Activated T-cell treated with anti-CD3 and anti-CD28 coated beads for 1 hour (primary cell): ENCODE measurements around the gene CCDC141.

ENCODE experiments used
- DNase-seq: peaks from one replicate; pipeline ENCODE4 v3.0.0-alpha.2; 2020; ENCODE audit warnings: low read depth

The CCDC141 gene

GRCh38 chr2:178865146-178865936 is 184.6 kb downstream of the CCDC141 start:
- no peak for DNase-seq

GRCh38 chr2:178863856-178864620 is 185.9 kb downstream of the CCDC141 start:
- no peak for DNase-seq

GRCh38 chr2:178863130-178863855 is 186.6 kb downstream of the CCDC141 start:
- DNase-seq: no peak

- no peak for DNase-seq
These were observed 189.4 kb downstream of the CCDC141 start for GRCh38 chr2:178860551-178860950.

GRCh38 chr2:178859730-178860129 is 190.2 kb downstream of the CCDC141 start:
- DNase-seq: no peak

GRCh38 chr2:178858896-178859625 is 190.9 kb downstream of the CCDC141 start:
- DNase-seq: no peak

- DNase-seq: no peak
These were observed 194.8 kb downstream of the CCDC141 start for GRCh38 chr2:178855151-178855550.

- DNase-seq: no peak
These were observed 201.6 kb downstream of the CCDC141 start for GRCh38 chr2:178848335-178848734.

GRCh38 chr2:178846458-178846802 is 203.5 kb downstream of the CCDC141 start:
- no peak for DNase-seq

GRCh38 chr2:178845566-178846457 is 204.1 kb downstream of the CCDC141 start:
- no peak for DNase-seq

GRCh38 chr2:178844701-178845100 is 205.2 kb downstream of the CCDC141 start:
- DNase-seq: no peak

GRCh38 chr2:178844269-178844668 is 205.7 kb downstream of the CCDC141 start:
- DNase-seq: no peak

GRCh38 chr2:178843697-178844096 is 206.2 kb downstream of the CCDC141 start:
- DNase-seq: no peak

GRCh38 chr2:178836807-178837206 is 213.1 kb downstream of the CCDC141 start:
- DNase-seq: no peak

- no peak for DNase-seq
These were observed 215.9 kb downstream of the CCDC141 start for GRCh38 chr2:178834086-178834485.

GRCh38 chr2:178833382-178833781 is 216.6 kb downstream of the CCDC141 start:
- DNase-seq: no peak

GRCh38 chr2:178830451-178830850 is 219.5 kb downstream of the CCDC141 start:
- DNase-seq: no peak

GRCh38 chr2:178829981-178830380 is 220.0 kb downstream of the CCDC141 start:
- DNase-seq: no peak

- no peak for DNase-seq
These were observed 220.5 kb downstream of the CCDC141 start for GRCh38 chr2:178829299-178829960.

GRCh38 chr2:178828486-178828881 is 221.5 kb downstream of the CCDC141 start:
- DNase-seq: no peak
